Suppressor macrophage treated with lipopolysaccharide for 4 hours (primary cell): Measurements from ENCODE around the gene LY86.

Source experiments
- DNase-seq: peaks from one replicate; pipeline ENCODE4 v3.0.0-alpha.2; 2020

Gene LY86

DNA sequence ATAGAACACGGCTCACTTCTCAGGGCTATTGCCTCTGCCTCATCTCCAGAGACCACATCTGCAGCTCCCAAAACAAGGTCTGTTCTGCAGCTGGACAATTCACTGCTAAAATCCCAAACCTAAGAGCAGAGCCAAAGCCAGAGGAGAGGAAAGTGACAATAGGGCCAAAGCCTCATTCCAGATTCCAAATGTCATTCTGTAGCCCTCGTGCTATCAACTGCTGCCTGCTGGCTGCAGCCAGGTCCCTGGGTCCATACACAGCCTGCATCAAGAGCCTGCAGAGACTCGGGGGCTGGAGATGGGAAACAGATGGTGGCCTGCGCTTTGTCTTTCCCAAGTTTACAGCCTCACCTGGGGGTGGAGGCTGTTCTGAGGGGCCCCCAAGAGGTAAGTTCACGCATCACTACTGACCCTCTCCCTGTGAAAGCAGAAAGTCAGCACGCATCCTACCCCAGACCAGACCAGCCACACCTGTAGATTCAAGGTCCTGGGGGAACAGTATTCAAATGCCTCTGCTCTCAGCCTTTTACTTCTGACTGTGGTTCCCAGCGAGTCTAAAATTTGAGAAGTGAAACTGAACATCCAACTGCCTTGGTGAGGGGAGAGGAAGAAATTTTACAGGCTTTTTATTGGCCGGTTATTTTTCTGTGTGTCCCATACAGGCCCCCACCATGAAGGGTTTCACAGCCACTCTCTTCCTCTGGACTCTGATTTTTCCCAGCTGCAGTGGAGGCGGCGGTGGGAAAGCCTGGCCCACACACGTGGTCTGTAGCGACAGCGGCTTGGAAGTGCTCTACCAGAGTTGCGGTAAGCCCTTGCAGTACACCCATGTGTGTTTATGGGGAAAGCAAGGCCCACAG, at the start of gene LY86:
LY86 (plus strand) TSS at position 657 of the 860 bp plus-strand sequence; CDS start at position 672, 15 bp downstream.
- DNase-seq, result peak; percentile 78

DNA sequence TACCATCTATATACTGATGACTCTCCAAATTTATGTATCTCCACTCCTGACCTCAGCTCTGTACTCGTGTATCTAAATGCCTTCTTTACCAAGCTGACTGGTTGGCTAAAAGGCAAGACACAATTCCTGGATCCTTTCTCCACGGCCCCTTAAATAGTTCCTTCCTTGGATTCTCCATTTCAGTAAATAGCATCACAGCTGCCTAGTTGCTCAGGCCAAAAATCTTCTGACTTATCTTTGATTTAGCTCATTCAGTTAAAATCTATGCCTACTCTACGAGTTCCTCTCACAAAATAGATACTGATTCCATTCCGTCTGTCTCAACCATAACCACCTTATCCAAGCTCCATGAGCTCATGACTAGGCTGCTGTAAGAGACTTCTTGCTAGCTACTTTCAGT, 49.5 kb upstream of the LY86 start:
- DNase-seq, result no peak

DNA sequence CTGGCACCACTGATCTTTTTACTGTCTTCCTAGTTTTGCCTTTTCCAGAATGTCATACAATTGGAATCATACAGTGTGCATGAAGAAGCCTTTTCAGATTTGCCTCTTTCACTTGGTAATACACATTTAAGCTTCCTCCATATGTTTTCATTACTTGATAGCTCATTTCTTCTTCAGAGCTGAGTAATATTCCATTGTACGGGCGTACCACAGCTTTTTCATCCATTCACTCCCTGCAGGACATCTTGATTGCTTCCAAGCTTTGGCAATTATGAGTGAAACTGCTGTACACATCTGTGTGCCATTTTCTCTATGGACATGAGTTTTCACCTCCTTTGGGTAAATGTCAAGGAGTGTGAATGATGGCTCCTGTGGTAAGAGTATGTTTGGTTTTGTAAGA, 46.2 kb upstream of the LY86 start:
- DNase-seq, result no peak

DNA sequence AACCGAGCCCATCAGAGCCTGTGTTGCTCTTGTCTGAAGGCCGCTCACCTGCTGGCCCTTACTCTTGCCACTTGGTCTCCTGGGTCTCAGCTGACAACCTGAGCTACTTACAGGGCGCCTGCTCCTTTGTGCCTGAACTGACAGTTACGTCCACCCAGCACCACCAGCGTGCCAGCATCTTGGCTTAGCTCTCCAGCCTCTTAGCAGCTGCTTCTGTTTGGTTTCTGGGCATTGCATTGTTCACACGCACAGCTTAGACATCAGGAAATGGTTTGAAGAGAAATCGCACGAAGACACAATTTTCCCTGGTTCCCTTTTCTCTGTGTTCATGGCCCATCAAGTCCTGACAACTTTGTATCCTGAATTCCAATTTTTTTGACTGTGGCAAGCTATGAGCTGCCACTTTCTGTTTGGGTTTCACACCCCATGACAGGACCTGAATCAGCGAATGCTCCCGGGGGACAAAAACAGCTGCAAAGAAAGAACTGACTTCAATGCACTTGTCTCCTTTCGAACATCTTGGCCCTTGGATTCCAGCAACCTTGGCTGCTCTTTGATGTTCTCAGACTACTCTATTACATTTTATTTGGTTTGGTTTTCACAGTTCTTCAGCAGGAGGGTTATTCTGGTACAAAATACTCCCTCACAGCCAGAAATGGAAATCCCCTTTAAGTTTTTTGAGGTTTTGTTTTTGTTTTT, 45.2 kb upstream of the LY86 start:
- DNase-seq, result peak; percentile 75

DNA sequence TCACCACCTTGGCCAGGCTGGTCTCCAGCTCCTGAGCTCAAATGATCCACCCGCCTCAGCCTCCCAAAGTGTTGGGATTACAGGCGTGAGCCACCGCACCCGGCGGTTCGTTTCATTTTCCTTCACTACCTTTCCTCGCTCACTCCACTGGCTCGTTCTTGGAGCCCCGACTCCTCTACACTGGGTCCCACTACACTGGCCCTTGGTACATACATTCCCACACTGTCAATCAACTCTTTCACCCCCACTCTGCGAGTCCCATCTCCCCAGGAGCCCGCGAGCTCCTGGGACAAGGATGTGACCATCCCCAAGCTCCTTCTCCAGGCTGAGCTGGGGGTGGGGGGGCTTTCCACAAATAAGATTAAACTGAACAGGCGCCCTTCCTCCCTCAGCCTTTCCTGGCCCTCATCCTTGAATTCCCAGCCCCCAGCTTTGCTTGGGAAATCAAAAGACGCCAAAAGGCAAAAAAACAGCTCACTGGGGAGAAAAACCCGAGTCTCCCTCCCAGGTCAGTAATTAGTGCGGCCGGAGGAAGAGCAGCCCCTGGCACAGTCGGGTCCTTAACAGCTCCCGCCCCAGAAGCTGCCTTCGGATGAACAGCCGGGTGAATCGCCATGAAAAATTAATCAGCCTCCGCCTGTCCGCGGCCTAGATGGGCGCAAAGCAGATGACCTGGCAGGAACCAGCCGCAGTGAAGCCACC, 42.8 kb upstream of the LY86 start:
- DNase-seq, result peak; percentile 30

DNA sequence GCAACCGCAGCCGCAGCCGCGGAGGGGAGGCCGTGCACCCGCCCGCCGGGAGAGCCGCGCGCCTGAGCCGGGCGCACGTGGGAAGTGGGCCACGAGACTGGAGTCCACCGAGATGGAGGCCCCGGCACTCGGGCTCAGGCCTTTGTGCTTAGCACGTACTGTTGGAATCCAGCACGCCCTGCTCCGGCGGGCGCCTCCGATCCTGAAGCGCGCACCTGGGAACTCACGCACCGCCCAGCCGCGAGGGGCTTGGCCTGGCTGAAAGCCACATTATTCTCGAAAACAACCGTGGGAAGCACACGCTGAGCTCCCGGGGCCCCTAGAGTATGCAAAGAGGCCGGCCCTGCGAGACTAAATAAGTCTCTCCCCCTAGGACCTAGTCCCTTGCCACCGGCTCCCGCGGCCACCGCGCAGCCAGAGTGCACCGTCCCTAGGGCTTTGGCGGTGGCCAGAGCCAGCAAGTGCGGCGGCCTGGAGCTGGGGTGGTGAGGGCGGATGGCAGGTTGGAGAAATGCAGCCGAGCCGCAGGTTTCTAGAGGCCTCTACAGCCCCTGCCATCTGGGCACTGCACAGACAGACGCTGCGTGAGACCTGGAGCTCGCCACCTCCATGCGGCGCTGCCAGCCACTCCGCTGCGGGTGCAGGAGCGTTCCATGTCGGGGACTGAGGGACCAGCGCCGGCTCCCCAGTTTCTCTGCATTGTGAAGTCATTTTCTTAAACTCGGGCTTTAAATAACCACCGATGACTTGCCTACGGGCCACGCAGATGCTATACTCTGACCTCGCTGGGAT, 42.0 kb upstream of the LY86 start:
- DNase-seq, result peak; percentile 36

DNA sequence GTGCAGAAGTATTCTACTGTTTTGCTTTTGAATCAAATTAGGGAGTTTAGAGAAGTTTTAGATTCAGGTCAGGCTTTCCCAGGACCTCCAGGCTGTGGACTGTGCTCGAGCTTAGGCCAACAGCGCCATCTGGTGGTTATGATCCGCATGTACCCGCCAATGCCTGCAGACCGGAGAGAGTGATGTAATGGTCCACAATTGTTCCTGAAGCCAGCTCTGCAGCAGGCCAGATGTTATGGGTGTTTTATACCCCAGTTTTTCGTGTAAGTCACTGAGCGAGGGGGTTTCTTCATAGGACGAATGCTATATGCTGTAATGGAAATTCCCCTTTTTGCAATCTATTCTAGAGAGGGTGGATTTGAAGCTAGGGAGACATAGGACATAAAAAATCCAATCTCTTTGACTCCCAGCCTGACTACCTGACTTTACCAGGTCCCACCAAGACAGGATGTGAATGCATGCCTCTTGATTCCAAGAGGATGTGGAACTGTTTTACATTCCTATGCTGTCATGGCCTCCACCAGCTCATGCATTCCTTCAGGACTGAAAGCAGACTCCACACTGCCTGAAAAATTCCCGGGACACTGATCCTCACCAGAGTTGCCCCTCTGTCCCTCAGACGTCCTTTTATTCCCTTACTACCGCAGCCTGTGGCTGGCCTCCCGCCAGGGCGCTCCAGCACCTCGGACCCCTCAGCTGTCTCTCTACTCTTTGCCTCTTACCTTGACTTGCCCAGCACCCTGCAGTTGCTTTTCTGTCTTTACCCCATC, 41.2 kb upstream of the LY86 start:
- peak; percentile 93 for DNase-seq

DNA sequence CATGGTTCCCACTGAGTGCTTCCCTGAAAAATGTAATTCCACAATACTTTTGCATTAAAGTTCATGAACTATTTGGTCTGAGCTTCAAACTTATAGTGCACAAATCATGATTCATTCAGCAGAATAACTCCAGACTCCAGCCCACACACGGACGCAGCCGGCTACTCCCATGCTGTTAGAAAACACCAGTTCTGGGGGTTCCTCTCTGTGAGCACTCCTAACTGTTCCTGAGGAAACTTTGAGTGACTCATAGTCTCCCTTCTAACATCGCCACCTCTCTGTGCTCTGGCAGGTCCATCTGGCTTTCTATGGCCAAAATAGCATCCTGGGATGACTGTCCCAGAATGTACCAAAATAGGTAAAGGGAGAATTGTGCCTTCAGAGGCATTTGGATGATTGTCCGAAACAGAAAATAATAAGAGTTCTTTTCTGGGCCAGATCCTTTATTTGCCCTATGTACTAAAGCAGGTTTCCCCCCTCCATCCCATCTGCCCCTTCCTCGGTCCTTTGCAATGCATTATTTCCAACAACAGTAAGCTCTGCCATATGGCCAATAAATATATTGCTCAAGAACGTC, 32.3 kb upstream of the LY86 start:
- peak; percentile 74 for DNase-seq

DNA sequence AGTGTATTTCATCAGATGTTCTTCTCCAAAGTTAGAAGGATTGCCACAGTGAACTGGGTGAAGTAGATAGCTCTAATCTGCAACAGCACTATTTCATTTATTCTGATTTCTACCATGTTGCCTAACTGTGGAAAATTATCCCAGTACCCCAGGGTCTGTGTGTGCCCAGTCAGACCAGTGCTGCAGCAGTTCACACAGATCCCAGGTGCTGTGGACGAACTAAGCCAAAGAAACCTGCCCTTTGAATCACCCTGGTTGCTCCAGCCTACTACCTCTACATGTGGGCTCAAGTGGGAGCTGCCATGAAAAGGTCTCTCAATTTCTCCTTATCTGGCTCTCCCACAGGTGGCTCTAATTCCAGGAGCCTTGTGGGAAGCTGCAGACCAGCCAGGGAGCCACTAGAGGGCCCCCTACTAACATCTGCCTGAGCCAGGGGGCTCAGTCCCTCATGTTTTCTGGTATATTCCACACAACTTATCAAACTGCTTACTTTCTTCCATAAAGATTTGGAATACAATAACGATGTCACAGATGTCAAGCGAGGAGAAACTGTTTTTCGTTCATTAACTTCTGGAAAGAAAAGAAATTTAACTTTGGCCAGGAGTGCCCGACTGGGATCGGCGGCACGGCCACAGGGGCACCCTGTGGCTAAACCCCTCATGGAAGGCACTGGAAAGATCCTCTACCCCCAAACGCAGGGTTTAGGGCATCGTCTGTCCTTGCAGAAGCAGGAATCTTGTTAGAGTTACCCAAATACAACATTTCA, 31.6 kb upstream of the LY86 start:
- peak; percentile 77 for DNase-seq

DNA sequence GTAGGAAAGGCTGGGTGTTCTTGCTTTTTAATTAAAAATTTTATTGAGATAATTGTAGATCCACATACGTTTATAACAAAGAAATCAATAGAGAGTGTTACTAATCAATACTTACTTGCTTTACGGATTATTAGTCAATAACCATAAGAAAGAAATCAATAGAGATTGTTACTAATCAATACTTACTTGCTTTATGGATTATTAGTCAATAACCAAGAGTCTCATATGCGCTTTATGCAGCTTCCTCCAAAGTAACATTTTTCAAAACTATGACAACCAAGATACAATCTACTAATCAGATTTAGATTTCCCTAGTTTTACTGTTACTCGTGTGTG, 31.0 kb upstream of the LY86 start:
- no peak for DNase-seq

DNA sequence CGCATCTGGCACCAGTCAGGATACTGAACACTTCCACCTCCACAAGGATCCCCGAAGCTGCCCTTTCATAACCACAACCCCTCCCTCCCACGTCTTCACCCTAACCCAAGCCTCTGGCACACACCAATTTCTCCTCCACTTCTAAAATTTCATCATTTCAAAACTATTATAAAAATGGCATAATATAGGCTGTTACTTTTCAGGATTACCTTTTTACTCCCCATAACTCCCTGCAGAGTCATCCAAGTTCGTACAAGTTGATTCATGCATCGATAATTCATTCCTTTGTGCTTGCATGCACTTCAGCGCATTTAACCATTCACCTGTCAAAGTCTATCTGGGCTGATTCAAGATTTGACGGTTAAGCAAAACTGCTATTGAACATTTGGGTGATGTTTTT, 30.6 kb upstream of the LY86 start:
- no peak for DNase-seq

DNA sequence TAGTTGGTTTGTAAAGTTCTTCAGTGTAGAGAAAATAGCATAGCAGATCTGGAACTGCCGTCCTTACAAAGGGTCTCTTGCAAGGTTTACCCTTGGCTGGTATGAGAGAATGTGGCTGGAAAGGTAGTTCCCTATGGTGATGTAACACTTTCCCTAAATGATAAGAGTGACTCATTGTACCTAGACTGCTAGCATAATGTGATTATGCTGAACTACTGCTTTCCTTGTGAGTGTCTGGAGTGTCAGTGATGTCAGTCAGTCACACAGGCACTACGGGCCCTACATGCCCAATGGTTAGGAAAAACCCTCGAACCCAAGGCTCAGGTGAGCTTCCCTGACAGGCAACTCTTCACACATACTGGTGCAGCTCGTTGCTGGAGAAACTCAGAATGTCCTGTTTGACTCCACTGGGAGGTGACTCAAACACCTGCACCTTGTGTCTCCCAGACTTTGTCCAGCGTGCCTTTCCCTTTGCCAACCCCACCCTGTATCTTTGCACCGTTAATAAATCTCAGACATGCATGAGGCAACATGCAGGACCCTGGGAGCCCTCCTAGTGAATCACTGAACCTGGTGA, 28.4 kb upstream of the LY86 start:
- DNase-seq, result no peak

DNA sequence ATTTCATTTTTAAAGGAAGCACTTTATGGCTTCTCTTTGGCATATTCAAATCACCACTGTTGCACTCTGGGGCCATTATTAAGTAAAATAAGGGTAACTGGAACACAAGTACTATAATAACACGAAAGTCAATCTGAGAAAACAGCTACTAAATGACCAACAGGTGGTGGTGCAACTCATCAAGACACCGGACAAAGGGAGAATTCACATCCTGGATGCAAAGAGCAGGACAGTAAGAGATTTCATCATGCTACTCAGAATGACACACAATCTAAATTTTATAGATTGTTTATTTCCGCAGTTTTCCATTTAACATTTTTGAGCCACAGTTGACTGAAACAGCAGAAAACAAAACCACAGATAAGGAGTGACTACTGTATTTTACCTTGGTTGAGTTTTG, 27.6 kb upstream of the LY86 start:
- no peak for DNase-seq

DNA sequence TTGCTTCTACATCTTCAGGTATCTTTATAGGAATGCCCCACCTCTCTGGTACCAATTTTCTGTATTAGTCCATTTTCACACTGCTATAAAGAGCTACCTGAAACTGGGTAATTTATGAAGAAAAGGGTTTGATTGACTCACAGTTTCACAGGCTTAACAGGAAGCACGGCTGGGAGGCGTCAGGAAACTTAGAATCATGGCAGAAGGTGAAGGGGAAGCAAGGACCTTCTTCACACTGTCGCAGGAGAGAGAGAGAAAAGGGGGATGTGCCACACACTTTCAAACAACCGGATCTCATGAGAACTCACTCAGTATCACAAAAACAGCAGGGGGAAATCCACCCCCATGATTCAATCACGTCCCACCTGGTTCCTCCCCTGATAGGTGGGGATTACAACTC, 24.4 kb upstream of the LY86 start:
- no peak for DNase-seq

DNA sequence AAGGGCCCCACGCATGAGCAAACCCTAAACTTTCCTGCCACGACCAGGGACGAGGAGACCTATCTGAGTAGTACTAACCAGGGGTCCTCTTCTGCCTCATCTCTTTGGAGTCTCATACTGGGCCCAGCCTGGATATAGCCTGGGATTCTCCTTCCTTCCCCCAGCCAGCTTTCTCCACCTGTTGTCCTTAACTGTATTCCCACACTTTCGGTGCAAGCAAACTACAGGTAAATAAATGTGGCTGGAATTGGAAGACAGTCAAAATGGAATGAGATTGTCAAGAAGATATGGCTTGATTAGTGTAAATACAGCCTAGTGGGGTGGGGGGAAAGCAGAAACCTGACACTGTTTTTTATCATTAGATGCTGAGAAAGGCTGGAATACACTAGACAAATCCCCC, 23.5 kb upstream of the LY86 start:
- DNase-seq, result no peak

DNA sequence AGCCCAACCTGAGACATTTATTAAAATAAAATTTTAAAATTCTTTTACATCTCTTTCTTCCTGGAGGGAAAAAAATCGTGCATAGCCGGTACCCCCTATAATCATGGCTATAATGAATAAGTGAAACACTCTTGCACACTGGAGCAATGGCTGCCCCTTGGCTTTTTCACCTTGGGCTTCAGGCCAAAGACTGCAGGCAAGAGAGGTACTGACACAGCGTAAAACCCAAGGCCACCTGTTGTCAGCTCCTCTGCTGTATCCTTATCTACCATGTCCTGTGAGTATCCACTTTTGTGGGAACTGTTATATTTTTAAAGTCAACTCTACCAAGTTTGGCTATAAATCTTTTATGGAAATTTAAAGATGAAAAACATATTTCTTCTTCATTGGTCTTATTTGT, 23.0 kb upstream of the LY86 start:
- DNase-seq, result no peak

DNA sequence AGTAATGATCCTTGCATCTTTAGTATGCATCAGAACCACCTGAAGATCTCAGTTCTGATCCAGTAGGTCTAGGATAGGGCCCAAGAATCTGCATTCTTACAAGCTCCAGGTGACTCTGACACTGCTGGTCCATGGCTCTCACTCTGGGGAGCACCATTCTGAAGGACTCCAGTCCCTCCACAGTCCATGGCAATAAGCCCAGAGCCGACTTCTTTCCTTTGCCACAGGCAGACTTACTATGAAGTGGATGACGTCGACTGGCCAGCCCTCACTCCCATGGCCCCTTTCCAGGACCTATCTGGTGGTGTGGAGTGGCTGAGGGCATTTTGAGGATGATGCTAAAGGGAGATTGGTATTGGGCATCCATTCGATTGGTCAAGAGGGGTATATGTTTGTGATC, 21.8 kb upstream of the LY86 start:
- DNase-seq, result no peak

DNA sequence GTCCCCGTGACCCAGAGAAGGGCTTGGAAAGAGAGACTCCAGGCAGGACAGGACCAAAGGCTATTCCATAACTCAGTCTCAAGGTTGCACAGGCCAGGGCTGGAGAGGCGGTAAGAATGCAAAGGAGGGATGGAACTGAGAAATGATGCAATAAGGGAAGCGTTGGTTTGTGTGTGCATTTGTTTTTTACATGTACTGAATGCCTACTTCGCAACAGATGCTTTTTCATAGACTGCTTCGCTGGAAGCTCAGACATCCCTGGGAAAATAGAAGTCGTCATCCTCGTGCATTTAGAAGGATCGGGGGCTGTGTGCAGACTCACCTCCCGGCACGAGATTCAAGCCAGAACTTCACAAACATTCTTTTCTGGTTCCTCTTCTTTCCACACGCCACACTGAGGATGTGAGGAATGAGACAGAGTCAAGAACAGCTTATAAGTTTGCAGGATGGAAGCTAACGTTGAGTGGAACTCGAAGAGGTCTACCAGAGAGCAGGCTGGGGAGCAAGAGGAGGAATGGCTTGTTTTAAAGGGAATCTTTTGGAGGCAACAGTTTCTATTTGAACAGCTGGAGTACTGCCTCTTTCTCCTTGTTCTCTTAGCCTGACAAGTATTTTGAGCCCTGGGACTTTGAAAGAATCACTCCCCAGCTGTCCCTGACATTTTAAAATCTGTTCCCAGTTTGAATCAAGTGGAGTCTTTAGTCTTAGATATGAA, 19.3 kb upstream of the LY86 start:
- DNase-seq, result no peak

DNA sequence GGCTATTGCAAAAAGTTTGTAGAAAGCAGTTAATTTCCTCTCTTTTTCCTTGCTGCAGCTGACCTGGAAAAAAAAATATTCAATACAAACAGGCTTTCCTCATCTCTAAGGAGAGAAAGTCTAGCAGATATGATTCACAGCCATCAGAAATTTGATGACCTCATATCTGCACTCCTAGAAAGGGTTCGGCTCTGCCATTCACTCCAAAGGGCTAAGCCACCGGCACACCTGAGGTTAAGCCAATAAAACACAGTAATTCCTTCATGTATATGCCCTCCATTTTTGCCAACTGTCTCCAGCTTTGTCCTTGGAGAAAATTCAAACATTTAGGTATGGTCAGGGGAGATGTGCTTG, 18.7 kb upstream of the LY86 start:
- DNase-seq, result no peak
